Measurements from ENCODE around the gene CYP27C1.

The CYP27C1 gene

DNA sequence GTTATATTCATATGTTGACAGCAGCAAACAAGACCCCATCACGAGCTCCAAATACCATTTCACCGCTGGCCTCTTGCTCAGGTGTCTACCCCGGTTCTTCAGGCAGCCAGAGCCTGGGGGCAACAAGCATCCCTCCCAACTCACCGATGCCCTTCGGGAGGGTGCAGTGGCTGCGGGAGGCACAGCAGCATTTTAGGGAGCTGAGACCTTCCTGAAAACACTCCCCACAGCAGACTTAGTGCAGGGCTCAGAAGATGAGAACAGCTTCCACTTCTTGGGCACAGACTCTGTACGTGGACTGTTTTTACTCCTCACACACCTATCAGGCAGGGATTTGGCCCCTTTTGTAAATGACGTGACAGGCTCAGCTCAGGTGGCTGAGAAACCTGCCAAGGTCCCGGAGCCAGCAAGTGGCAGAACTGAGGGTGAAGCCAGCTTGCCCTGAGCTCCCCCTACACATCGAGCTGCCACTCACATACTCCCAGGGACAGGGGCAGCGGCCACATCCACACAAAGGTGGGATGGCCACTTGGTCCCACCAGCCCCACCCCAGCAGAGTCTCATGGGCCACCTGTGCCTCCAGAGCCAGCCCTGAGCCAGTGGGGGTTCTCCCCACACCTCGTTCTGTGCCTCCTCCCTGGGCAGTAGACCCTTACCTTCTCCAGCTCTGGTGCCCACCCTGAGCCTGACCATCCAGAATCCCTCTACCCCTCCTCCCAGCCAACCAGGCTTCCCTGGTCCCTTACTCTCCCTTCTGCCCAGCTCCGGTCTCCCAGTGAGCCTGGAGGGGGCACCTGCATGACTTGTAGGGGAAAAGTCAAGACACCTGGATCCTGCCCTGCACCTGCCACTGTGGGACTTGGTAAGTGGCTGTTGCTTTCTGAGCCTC, 28.5 kb downstream of the CYP27C1 start:
- DNase-seq, result no peak

- no peak for DNase-seq
These were observed 31.3 kb downstream of the CYP27C1 start for GRCh38 chr2:127188797-127189196.

GRCh38 chr2:127187831-127188230, 32.3 kb downstream of the CYP27C1 start:
- no peak for DNase-seq

DNA sequence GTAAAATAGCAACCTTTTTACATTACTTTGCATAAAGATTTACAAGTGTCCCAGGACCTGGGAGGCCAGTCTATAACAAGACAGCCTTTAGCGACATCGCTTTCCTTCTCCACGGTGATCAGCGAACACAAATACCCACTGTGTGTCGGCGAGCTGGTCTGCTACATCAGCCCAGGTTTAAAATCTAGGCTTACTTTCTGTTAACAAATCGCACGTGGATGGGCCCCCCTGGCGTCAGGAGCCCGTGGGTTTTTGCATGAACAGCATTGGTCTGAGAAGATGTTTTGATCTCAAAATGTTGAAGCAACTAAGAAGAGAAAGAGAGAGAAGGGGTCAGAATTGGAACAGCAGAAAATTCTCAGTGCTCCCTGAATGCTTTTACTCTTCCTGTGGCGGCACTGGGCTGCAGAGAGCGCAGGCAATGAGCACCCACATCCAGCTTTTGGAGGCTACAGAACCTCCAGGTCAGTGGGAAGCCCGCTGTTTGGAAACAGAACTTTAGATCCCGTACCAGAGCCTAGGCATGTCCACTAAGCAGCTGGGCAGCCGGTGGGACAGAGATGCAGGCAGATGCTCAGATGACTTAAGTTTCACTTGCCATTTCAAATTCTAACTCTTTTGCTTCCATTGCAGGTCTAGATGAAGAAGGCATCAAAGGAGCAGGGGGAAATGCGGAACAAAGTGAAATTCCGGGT, 32.9 kb downstream of the CYP27C1 start:
- DNase-seq, result no peak

- no peak for DNase-seq
These were observed 34.4 kb downstream of the CYP27C1 start for GRCh38 chr2:127185705-127186104.

- DNase-seq, result no peak
These were observed 35.0 kb downstream of the CYP27C1 start for GRCh38 chr2:127185093-127185492.

- DNase-seq, result no peak
These were observed 36.3 kb downstream of the CYP27C1 start for GRCh38 chr2:127183771-127184170.

- no peak for DNase-seq
These were observed 37.3 kb downstream of the CYP27C1 start for GRCh38 chr2:127182626-127183458.

GRCh38 chr2:127181851-127182250, 38.2 kb downstream of the CYP27C1 start:
- DNase-seq, result no peak

- no peak for DNase-seq
These were observed 40.3 kb downstream of the CYP27C1 start for GRCh38 chr2:127179766-127180165.

GRCh38 chr2:127177617-127178263, 42.4 kb downstream of the CYP27C1 start:
- no peak for DNase-seq

DNA sequence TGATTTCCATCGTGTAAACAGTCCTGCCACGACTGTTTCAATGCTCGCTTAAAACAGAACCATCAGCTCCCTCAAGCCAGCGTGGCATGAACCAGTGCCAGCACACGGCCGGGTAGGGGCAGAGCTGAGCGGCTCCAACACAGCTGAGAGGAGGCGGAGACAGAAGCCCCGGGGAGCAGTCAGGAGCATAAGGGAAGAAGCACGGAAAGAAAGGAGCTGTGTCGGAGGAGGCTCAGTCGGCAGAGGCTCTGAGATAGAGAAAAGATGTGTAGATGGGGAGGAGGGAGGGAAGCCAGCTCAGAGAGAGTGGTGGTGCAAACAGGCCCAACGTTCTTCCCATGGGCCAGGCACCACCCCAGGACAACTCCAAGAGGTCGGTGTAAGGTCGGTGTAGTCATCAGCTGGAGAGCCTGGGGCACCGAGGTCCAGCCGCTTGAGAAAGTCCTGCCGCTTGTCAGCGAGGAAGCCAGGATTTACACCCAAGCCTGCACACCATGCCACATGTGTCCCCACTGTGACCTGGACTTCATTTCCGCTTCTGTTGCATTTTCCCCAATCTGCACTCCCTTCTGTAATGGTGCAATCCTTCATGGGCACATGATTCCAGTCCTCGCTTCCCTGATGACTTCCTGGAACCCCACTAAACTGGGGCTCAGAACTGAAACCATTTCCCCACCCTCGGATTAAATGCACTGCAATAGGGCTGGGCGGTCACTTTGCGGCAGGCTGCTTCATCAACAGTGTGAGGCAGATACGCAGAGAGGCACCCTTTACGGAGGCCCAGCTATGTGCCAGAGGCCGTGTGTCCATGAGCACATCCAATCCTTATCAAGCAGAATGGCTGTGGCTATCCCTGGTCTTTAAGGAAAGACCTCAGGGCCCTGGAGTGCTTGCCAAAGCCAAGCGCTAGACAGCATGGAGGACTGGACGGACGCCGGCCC, 43.5 kb downstream of the CYP27C1 start:
- DNase-seq, result no peak

GRCh38 chr2:127175751-127176354, 44.2 kb downstream of the CYP27C1 start:
- DNase-seq, result no peak

- no peak for DNase-seq
These were observed 44.9 kb downstream of the CYP27C1 start for GRCh38 chr2:127175041-127175721.

DNA sequence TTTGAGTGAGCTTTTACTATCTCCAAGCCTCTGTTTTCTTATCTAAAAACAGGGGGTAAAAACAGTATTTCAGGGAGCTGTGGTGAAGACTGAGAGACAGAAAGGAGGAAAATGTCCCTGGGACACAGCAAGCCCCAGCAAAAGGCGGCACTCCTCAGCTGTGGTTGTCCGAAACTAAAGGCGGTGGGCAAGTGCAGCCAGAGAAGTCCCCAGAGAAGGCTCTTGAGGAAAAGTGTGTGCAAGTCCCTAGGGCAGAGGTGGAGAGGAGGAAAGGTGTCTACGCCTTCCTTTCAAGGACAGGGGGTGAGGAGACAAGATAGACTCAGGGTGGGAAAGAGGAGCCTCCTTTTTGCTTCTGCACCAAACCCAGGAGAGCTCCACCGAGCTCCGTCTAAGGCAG, 45.5 kb downstream of the CYP27C1 start:
- no peak for DNase-seq

DNA sequence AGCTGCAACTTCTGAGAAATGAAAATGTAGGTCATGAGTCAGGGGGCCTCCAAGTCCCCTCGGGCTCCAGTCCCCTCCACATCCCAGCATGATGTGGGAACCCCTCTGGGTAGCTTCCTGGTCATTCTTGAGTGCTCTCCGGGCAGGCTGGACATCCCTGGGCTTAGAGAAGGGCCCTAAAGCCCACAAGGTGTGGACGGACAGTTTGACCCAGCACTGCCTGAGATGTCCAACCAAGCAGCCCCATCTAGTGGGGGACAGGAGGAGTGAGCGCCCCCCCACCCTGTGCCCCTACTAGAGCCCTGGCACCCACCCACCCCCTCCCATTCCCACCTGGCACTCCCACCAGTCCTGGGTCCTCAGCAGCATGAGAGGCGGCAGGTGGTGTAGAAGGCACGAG, 46.0 kb downstream of the CYP27C1 start:
- no peak for DNase-seq

- DNase-seq, result no peak
These were observed 47.0 kb downstream of the CYP27C1 start for GRCh38 chr2:127173057-127173456.

DNA sequence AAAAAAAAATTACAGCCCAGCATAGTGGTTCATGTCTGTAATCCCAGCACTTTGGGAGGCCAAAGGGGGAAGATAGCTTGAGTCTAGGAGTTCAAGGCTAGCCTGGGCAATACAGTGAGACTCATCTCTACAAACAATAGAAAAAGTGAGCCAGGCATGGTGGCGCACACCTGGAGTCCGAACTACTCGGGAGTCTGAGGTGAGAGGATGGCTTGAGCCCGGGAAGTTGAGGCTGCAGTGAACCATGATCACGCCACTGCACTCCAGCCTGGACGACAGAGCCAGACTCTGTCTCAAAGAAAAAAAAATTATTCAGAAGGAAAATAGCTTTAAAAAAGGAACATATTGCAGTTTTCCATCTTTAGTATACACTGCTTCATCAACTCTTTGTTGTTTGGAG, 47.8 kb downstream of the CYP27C1 start:
- no peak for DNase-seq

GRCh38 chr2:127170452-127171197, 49.5 kb downstream of the CYP27C1 start:
- no peak for DNase-seq

- no peak for DNase-seq
These were observed 50.1 kb downstream of the CYP27C1 start for GRCh38 chr2:127170021-127170420.

Data from NCI-H1092 (cell line).